Karpas-422 (cell line): ENCODE data around the gene COPZ1. TPM values are rescaled to one million over a fixed set of nuclear protein-coding genes. Genes with fewer than 3 reads are reported as not detected.
"Not testable (repeated sequence)": the region's sequence is repeated elsewhere in the genome, so short reads cannot be mapped to it uniquely, and the experiment has no call there.

Source experiments
- DNase-seq: peaks from one replicate; pipeline ENCODE4 v3.0.0-alpha.2; 2015
- H2AFZ ChIP-seq: fragments of 200-600 bp; sonication (generic); 2 replicates; pipeline ENCODE4 v1.6.1; 2014; ENCODE audit warnings: antibody characterized with exemption, low read length, mixed read lengths
- H3K27ac ChIP-seq: fragments of 200-600 bp; sonication (generic); 2 replicates; pipeline ENCODE4 v1.5.1; 2014; ENCODE audit warnings: mild to moderate bottlenecking, low read length, moderate library complexity
- H3K27me3 ChIP-seq: fragments of 200-600 bp; sonication (generic); 2 replicates; pipeline ENCODE4 v1.6.1; 2014; ENCODE audit warnings: low read length, mixed read lengths
- H3K36me3 ChIP-seq: fragments of 200-600 bp; sonication (generic); 2 replicates; pipeline ENCODE4 v1.6.1; 2014; ENCODE audit warnings: low read length, mixed read lengths; ENCODE audit not compliant: insufficient read depth
- H3K4me1 ChIP-seq: fragments of 200-600 bp; sonication (generic); 2 replicates; pipeline ENCODE4 v1.6.1; 2014; ENCODE audit warnings: mild to moderate bottlenecking, low read length, mixed read lengths
- H3K4me2 ChIP-seq: fragments of 200-600 bp; sonication (generic); 2 replicates; pipeline ENCODE4 v1.6.1; 2014; ENCODE audit warnings: low read length, low read depth, mild to moderate bottlenecking; ENCODE audit not compliant: poor library complexity, severe bottlenecking
- H3K4me3 ChIP-seq: fragments of 200-600 bp; sonication (generic); 2 replicates; pipeline ENCODE4 v1.5.1; 2014; ENCODE audit warnings: mild to moderate bottlenecking, antibody characterized with exemption, low read length, mixed read lengths
- H3K79me2 ChIP-seq: fragments of 200-600 bp; sonication (generic); 2 replicates; pipeline ENCODE4 v1.6.1; 2014; ENCODE audit warnings: mild to moderate bottlenecking, low read length, mixed read lengths
- H3K9ac ChIP-seq: fragments of 200-600 bp; sonication (generic); 2 replicates; pipeline ENCODE4 v1.6.0; 2014; ENCODE audit warnings: low read length
- H3K9me2 ChIP-seq: fragments of 200-600 bp; sonication (generic), shearing (Covaris generic); replicated peaks from 2 replicates; pipeline ENCODE4 v1.6.0; 2014; ENCODE audit warnings: mild to moderate bottlenecking, low read length, moderate library complexity; ENCODE audit not compliant: insufficient read depth
- H3K9me3 ChIP-seq: fragments of 300-700, 200-600 bp; sonication (generic); 2 replicates; pipeline ENCODE4 v1.6.1; 2014; ENCODE audit warnings: low read length, mixed read lengths
- H4K20me1 ChIP-seq: fragments of 200-600 bp; sonication (generic); 2 replicates; pipeline ENCODE4 v1.6.1; 2014; ENCODE audit warnings: mild to moderate bottlenecking, antibody characterized with exemption, low read length, low read depth; ENCODE audit not compliant: insufficient read depth
- total RNA-seq: library from RNA; depleted of rRNA; stranded (reverse); fragments of >200 nt; shearing (Covaris generic); gene quantifications from 2 replicates; pipeline ENCODE4 v1.2.3, GENCODE V29; 2014; ENCODE audit warnings: low replicate concordance

The COPZ1 gene
- total RNA-seq, 1 experiment from 2014 or later, result 164 TPM

GRCh38 chr12:54350743-54351142 is 25.8 kb downstream of the COPZ1 start:
- Histone ChIP-seq H3K4me3 (no peak overlapping the region), H3K27ac (peak overlapping the region; percentile 58), H3K4me1 (peaks cover 23% of the 10 kb centered on the region), H3K79me2 (no peaks in the 10 kb centered on the region), H3K9ac (peak overlapping the region; percentile 38; the same call in 1 of the 2 replicates), H3K4me2 (peak overlapping the region; percentile 23), H2AFZ (no peak overlapping the region), H3K9me3 (no peaks in the 10 kb centered on the region), H3K27me3 (no peaks in the 10 kb centered on the region), H4K20me1 (no peaks in the 10 kb centered on the region), H3K9me2 (no peaks in the 10 kb centered on the region), H3K36me3 (peaks cover 23% of the 10 kb centered on the region)
- no peak for DNase-seq

- no peak overlapping the region for H3K27ac ChIP-seq
Observed at GRCh38 chr12:54351341-54351740, 26.4 kb downstream of the COPZ1 start.

GRCh38 chr12:54352022-54352531 is 27.1 kb downstream of the COPZ1 start:
- Histone ChIP-seq H2AFZ (no peak overlapping the region), H3K4me2 (no peak overlapping the region), H3K4me3 (no peak overlapping the region), H4K20me1 (no peaks in the 10 kb centered on the region), H3K79me2 (no peaks in the 10 kb centered on the region), H3K36me3 (peaks cover 19% of the 10 kb centered on the region), H3K9me2 (no peaks in the 10 kb centered on the region), H3K27ac (no peak overlapping the region), H3K4me1 (peaks cover 30% of the 10 kb centered on the region), H3K27me3 (no peaks in the 10 kb centered on the region), H3K9ac (no peak overlapping the region), H3K9me3 (no peaks in the 10 kb centered on the region)
- no peak for DNase-seq

More at GRCh38 chr12:54351341-54351740, 26.4 kb downstream of the COPZ1 start:
- H4K20me1 ChIP-seq, result no peaks in the 10 kb centered on the region
- no peaks in the 10 kb centered on the region for H3K9me2 ChIP-seq
- H3K4me3 ChIP-seq, result no peak overlapping the region
- no peaks in the 10 kb centered on the region for H3K79me2 ChIP-seq
- H3K4me2 ChIP-seq, result no peak overlapping the region
- DNase-seq, result no peak
- peaks cover 23% of the 10 kb centered on the region for H3K36me3 ChIP-seq
- H2AFZ ChIP-seq, result no peak overlapping the region
- no peaks in the 10 kb centered on the region for H3K9me3 ChIP-seq
- no peak overlapping the region for H3K9ac ChIP-seq
- H3K27me3 ChIP-seq, result no peaks in the 10 kb centered on the region
- H3K4me1 ChIP-seq, result peaks cover 23% of the 10 kb centered on the region

- Histone ChIP-seq H3K27ac (no peak overlapping the region), H3K4me3 (no peak overlapping the region), H3K9me2 (no peaks in the 10 kb centered on the region), H2AFZ (no peak overlapping the region), H3K4me2 (no peak overlapping the region), H3K27me3 (no peaks in the 10 kb centered on the region), H3K9me3 (no peaks in the 10 kb centered on the region), H3K36me3 (peaks cover 13% of the 10 kb centered on the region; the same call in 1 of the 2 replicates), H3K4me1 (peaks cover 41% of the 10 kb centered on the region), H4K20me1 (no peaks in the 10 kb centered on the region), H3K9ac (no peak overlapping the region), H3K79me2 (no peaks in the 10 kb centered on the region)
- no peak for DNase-seq
Observed at GRCh38 chr12:54352891-54353874, 28.3 kb downstream of the COPZ1 start.

GRCh38 chr12:54354271-54354670 is 29.3 kb downstream of the COPZ1 start:
- not testable (repeated sequence) for H3K27me3 ChIP-seq, DNase-seq, H3K4me3 ChIP-seq, H3K9ac ChIP-seq, H3K79me2 ChIP-seq, H3K4me2 ChIP-seq, H4K20me1 ChIP-seq, H3K9me2 ChIP-seq, H3K27ac ChIP-seq, H3K9me3 ChIP-seq, H2AFZ ChIP-seq
- peaks cover 41% of the 10 kb centered on the region for H3K4me1 ChIP-seq
- peaks cover 13% of the 10 kb centered on the region; the same call in 1 of the 2 replicates for H3K36me3 ChIP-seq

- no peak overlapping the region for H3K4me2 ChIP-seq
- no peak overlapping the region for H3K4me3 ChIP-seq
- no peak overlapping the region for H3K27ac ChIP-seq
- H3K9me3 ChIP-seq, result no peaks in the 10 kb centered on the region
- H3K9me2 ChIP-seq, result no peaks in the 10 kb centered on the region
- H2AFZ ChIP-seq, result no peak overlapping the region
- no peak for DNase-seq
- no peaks in the 10 kb centered on the region for H3K79me2 ChIP-seq
- H4K20me1 ChIP-seq, result no peaks in the 10 kb centered on the region
- H3K27me3 ChIP-seq, result no peaks in the 10 kb centered on the region
- no peak overlapping the region for H3K9ac ChIP-seq
- H3K4me1 ChIP-seq, result peaks cover 40% of the 10 kb centered on the region
- H3K36me3 ChIP-seq, result peaks cover 8% of the 10 kb centered on the region; the same call in 1 of the 2 replicates
Observed at GRCh38 chr12:54355104-54355815, 30.3 kb downstream of the COPZ1 start.

- no peaks in the 10 kb centered on the region for H3K9me3 ChIP-seq
- H3K9ac ChIP-seq, result peak overlapping the region; percentile 3; the same call in 1 of the 2 replicates
Observed at GRCh38 chr12:54356228-54356627, 31.3 kb downstream of the COPZ1 start.

DNA sequence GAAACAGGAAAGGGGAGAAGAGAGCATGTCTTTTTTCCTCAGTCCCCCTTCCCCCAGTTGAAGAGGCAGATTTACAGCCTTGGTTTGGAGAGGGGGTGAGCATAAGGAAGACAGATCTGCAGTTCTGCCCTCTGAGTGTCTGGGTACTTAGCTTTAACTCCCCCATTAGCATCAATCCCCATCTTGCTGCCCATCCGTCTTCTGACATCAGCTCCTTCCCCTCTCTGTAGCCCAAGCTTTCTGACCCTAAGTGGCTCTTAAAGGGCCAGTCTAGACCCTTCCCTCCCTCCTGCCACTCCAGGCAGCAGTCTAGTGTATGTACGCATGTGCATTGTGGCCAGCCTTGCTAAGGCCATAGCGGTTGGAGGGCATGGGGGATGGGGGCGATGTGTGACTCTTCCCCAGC is 32.0 kb downstream of the COPZ1 start:
- Histone ChIP-seq H3K79me2 (no peaks in the 10 kb centered on the region), H3K9ac (peak overlapping the region; percentile 87; the same call in 1 of the 2 replicates), H3K4me3 (no peak overlapping the region; the same call in 1 of the 2 replicates), H4K20me1 (no peaks in the 10 kb centered on the region), H3K36me3 (no peaks in the 10 kb centered on the region), H3K9me3 (no peaks in the 10 kb centered on the region), H3K27ac (no peak overlapping the region), H3K4me2 (peak overlapping the region; percentile 99), H2AFZ (no peak overlapping the region), H3K4me1 (peaks cover 39% of the 10 kb centered on the region), H3K27me3 (no peaks in the 10 kb centered on the region), H3K9me2 (no peaks in the 10 kb centered on the region)
- no peak for DNase-seq

More at GRCh38 chr12:54356228-54356627, 31.3 kb downstream of the COPZ1 start:
- DNase-seq, result no peak
- Histone ChIP-seq H3K9me2 (no peaks in the 10 kb centered on the region), H4K20me1 (no peaks in the 10 kb centered on the region), H3K4me2 (no peak overlapping the region), H3K27me3 (no peaks in the 10 kb centered on the region), H3K27ac (no peak overlapping the region), H3K36me3 (peaks cover 2% of the 10 kb centered on the region; the same call in 1 of the 2 replicates), H3K79me2 (no peaks in the 10 kb centered on the region), H3K4me3 (no peak overlapping the region), H3K4me1 (peaks cover 39% of the 10 kb centered on the region), H2AFZ (no peak overlapping the region)
